Right renal pelvis (tissue), 4 donors: ENCODE data around the gene STON2. TPM values are rescaled to one million over a fixed set of nuclear protein-coding genes. Genes with fewer than 3 reads are reported as not detected.
"Not testable (repeated sequence)": the region's sequence is repeated elsewhere in the genome, so short reads cannot be mapped to it uniquely, and the experiment has no call there.

Experiments
- DNase-seq, 4 donors: peaks; one replicate each; pipeline ENCODE4 v3.0.0-alpha.2; 2013; ENCODE audit warnings: low read depth in 4 of 4, low spot score in 3 of 4, missing footprints in 1 of 4
- polyA plus RNA-seq, 4 donors: library from polyadenylated mRNA; unstranded; fragments of 120-200 nt; gene quantifications; one replicate each; pipeline ENCODE4 v1.2.1, GENCODE V29; 2013; ENCODE audit not compliant: insufficient read length in 4 of 4

Gene STON2
- polyA plus RNA-seq, 4 donors, result 37.8 to 44.7 (median 42.3) TPM

GRCh38 chr14:81275305-81276072 is 124.6 kb downstream of the STON2 start:
- DNase-seq, result no peak

GRCh38 chr14:81273961-81274575 is 126.1 kb downstream of the STON2 start:
- no peak for DNase-seq

GRCh38 chr14:81273521-81273920 is 126.6 kb downstream of the STON2 start:
- DNase-seq, result no peak

GRCh38 chr14:81272317-81272716 is 127.8 kb downstream of the STON2 start:
- no peak for DNase-seq

- DNase-seq, result no peak
Measured at GRCh38 chr14:81269979-81270375, 130.1 kb downstream of the STON2 start.

- DNase-seq, result peak; percentile 61 to 77 (median 74)
Measured at GRCh38 chr14:81269100-81269978, 130.8 kb downstream of the STON2 start.

GRCh38 chr14:81268016-81268416 is 132.1 kb downstream of the STON2 start:
- DNase-seq, result no peak

GRCh38 chr14:81265636-81266169 is 134.4 kb downstream of the STON2 start:
- no peak for DNase-seq

GRCh38 chr14:81264671-81265070 is 135.5 kb downstream of the STON2 start:
- no peak for DNase-seq

- DNase-seq, result no peak
Measured at GRCh38 chr14:81263777-81264410, 136.2 kb downstream of the STON2 start.

GRCh38 chr14:81261176-81261575 is 138.9 kb downstream of the STON2 start:
- no peak for DNase-seq

- DNase-seq, result no peak
Measured at GRCh38 chr14:81260732-81261131, 139.4 kb downstream of the STON2 start.

- DNase-seq, result no peak
Measured at GRCh38 chr14:81256289-81256960, 143.7 kb downstream of the STON2 start.

GRCh38 chr14:81252278-81252677 is 147.8 kb downstream of the STON2 start:
- no peak for DNase-seq

- no peak for DNase-seq
Measured at GRCh38 chr14:81247271-81247766, 152.8 kb downstream of the STON2 start.

GRCh38 chr14:81246461-81247270 is 153.5 kb downstream of the STON2 start:
- no peak for DNase-seq

GRCh38 chr14:81245771-81246170 is 154.4 kb downstream of the STON2 start:
- DNase-seq, result no peak

- not testable (repeated sequence) for DNase-seq
Measured at GRCh38 chr14:81244431-81244830, 155.7 kb downstream of the STON2 start.

GRCh38 chr14:81243499-81243898 is 156.6 kb downstream of the STON2 start:
- no peak for DNase-seq
